Prostate gland (tissue), 2 donors: ENCODE results near the gene PRLHR. TPM values are rescaled to one million over a fixed set of nuclear protein-coding genes. Genes with fewer than 3 reads are reported as not detected.

Experiments used
- DNase-seq: peaks from one replicate; pipeline ENCODE4 v3.0.0-alpha.2; 2019; ENCODE audit warnings: low spot score
- H3K27ac ChIP-seq, 2 donors: fragments of 200-600 bp; sonication (generic); 2 replicates each; pipeline ENCODE4 v1.5.1; 2017 to 2019
- H3K27me3 ChIP-seq: fragments of 200-600 bp; sonication (generic); replicated peaks from 2 replicates; pipeline ENCODE4 v1.5.1; 2019; ENCODE audit not compliant: insufficient read depth
- H3K36me3 ChIP-seq, 2 donors: fragments of 200-600 bp; sonication (generic); 1 replicate in 1 of 2; 2 replicates in 1 of 2; pipeline versions ENCODE4 v1.5.1 to v1.8.1; 2017 to 2019
- H3K4me1 ChIP-seq: fragments of 200-600 bp; sonication (generic); replicated peaks from 2 replicates; pipeline ENCODE4 v1.5.1; 2019
- H3K4me3 ChIP-seq, 2 donors: fragments of 200-600 bp; sonication (generic); 2 replicates each; pipeline ENCODE4 v1.5.1; 2017 to 2019
- H3K9me3 ChIP-seq: fragments of 200-600 bp; sonication (generic); 2 replicates; pipeline ENCODE4 v1.5.1; 2017
- POLR2A ChIP-seq: fragments of 450-650 bp; IDR thresholded peaks from one replicate; pipeline ENCODE4 v1.6.1; 2016; ENCODE audit warnings: antibody characterized with exemption, mild to moderate bottlenecking
- POLR2AphosphoS5 ChIP-seq: sonication (generic); formaldehyde crosslinking; IDR thresholded peaks from one replicate; pipeline ENCODE4 v1.6.1; 2017; ENCODE audit warnings: antibody characterized with exemption
- WGBS: methylation state at CpG from one replicate; pipeline ENCODE4 v1.1.5; 2018; 5-methylcytosine and 5-hydroxymethylcytosine counted together
- intact Hi-C: fragments of 100-400 bp; cut with DNase I; formaldehyde crosslinking; loops from one replicate; pipeline ENCODE4 v1.14.2; 2022
- total RNA-seq, 2 donors: library from RNA; depleted of rRNA; stranded (reverse); fragments of >200 nt; gene quantifications; one replicate each; pipeline ENCODE4 v1.1.0, GENCODE V29; 2016
- TF ChIP-seq, protein P1 (sequence below), 4 experiments: fragments of 200-600 bp in 2 of 4; fragments of 450-650 bp in 2 of 4; sonication (generic) in 2 of 4; IDR thresholded peaks; 1 replicate in 3 of 4; 2 replicates in 1 of 4; pipeline ENCODE4 v1.5.1; 2016 to 2019; ENCODE audit warnings: antibody characterized with exemption in 4 of 4, mild to moderate bottlenecking in 2 of 4, moderate library complexity in 2 of 4

PRLHR gene
- not detected for total RNA-seq

DNA sequence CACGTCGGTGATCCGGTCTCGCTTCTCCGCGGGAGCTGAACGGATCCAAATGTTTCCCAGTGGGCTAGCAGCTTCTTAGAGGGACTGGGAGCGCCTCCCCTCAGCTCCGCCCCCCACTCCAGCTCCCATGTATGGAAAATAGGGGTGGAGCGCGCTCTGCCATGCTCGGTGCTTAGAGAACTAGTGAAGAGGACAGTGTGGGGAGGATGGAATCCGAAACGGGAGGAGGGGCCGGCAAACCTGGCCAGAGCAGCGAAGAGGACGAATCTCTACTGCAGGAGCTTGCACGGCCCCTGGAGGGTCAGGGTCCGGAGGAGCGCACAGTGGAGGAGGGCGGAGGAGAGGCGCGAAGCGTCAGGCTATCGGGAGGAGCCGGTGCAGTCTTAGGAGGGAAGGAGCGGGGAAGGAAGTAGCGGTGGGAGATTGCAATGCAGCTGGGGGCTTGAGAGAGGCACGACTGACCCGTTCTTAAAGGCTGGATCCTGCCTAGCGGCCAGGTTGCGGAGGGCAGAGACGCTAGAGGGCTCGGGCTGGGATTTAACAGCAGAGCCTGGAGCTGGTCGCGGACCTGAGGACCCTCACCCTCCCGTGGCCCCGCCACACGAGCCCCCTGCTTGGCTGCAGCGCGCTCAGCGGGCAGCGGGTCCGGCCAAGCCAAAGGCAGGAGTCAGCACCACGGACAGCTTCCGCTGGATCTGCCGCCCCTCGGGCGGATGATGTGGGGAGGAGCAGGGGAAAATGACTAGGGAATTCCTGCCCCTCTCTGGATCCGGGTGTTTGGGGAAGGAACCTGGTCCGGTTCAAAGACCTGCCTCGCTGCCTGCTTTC lies at the start of gene PRLHR:
PRLHR (minus strand) TSS at position 51 of the 828 bp plus-strand sequence. CDS start 404 bp downstream, outside the sequence.
- peaks cover 34% of the 10 kb centered on the region for H3K27me3 ChIP-seq

DNA sequence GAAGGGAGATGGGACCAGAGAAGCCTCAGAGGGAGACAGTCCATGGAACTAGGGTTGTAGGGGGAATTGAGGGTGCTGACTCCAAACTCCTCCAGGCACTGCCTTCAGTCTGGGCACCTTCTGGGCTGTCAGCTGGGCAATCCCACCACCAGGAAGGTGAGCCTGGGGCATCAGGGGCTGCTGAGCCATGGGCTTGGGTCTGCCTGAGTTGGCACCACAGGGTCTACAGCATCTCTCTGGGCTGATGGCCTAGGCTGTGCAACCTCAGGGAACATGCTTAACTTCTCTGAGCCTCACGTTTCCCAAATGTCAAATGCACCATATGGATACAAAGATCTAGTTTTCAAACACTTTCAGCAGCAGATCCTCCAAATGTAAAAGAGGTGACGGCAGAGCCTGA lies 46.8 kb upstream of the PRLHR start:
- H3K27me3 ChIP-seq, result no peaks in the 10 kb centered on the region
- no peak overlapping the region for H3K4me3 ChIP-seq
- no peaks in the 10 kb centered on the region for H3K4me1 ChIP-seq
- TF ChIP-seq, protein P1, sequence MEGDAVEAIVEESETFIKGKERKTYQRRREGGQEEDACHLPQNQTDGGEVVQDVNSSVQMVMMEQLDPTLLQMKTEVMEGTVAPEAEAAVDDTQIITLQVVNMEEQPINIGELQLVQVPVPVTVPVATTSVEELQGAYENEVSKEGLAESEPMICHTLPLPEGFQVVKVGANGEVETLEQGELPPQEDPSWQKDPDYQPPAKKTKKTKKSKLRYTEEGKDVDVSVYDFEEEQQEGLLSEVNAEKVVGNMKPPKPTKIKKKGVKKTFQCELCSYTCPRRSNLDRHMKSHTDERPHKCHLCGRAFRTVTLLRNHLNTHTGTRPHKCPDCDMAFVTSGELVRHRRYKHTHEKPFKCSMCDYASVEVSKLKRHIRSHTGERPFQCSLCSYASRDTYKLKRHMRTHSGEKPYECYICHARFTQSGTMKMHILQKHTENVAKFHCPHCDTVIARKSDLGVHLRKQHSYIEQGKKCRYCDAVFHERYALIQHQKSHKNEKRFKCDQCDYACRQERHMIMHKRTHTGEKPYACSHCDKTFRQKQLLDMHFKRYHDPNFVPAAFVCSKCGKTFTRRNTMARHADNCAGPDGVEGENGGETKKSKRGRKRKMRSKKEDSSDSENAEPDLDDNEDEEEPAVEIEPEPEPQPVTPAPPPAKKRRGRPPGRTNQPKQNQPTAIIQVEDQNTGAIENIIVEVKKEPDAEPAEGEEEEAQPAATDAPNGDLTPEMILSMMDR (IDR thresholded peaks at IDR 0.05), result no peak
- TF ChIP-seq POLR2AphosphoS5 (no peak), POLR2A (no peak)
- H3K27ac ChIP-seq, result no peak overlapping the region
- H3K9me3 ChIP-seq, result no peaks in the 10 kb centered on the region
- H3K36me3 ChIP-seq, result no peaks in the 10 kb centered on the region
- intact Hi-C loops, result no loop called here
- WGBS, result 88% methylated on average over 2 of the region's 2 CpGs
- no peak for DNase-seq

More for the DNA sequence above, at the start of gene PRLHR:
- intact Hi-C loops, result no loop called here
- Histone ChIP-seq H3K9me3 (no peaks in the 10 kb centered on the region), H3K36me3 (no peaks in the 10 kb centered on the region), H3K4me1 (no peaks in the 10 kb centered on the region), H3K4me3 (no peak within 1 kb of the TSS), H3K27ac (no peak within 1 kb of the TSS)
- DNase-seq, result no peak
- WGBS, result 5% methylated on average over 50 of the region's 52 CpGs
- TF ChIP-seq POLR2A (no peak), POLR2AphosphoS5 (no peak)
- TF ChIP-seq, protein P1 (IDR thresholded peaks at IDR 0.05), result no peak

DNA sequence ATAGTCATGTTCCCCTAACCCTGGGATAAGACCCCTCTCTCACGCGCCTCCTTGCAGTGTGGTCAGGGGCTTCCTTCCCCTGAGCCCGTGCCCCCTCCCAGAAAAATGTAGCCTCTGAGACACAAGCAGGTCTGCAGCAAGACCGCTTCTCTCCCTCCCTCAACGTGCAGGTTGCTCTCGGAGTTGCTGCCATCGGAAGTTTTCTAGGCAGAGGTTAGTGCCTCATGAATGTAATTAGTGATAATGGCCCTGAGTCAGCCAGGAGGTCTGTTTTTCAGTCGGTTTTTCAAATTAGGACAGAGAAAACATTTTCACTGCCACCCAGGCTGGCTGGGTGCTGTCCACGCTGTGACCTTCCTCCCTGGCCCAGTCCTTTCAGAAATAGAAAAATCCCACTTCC lies 43.2 kb upstream of the PRLHR start:
- TF ChIP-seq POLR2A (no peak), POLR2AphosphoS5 (no peak)
- TF ChIP-seq, protein P1 (IDR thresholded peaks at IDR 0.05), result no peak
- intact Hi-C loops, result no loop called here
- Histone ChIP-seq H3K4me1 (no peaks in the 10 kb centered on the region), H3K4me3 (no peak overlapping the region), H3K9me3 (no peaks in the 10 kb centered on the region), H3K27me3 (no peaks in the 10 kb centered on the region), H3K36me3 (no peaks in the 10 kb centered on the region), H3K27ac (no peak overlapping the region)
- 75% methylated on average over 9 of the region's 9 CpGs for WGBS
- no peak for DNase-seq

DNA sequence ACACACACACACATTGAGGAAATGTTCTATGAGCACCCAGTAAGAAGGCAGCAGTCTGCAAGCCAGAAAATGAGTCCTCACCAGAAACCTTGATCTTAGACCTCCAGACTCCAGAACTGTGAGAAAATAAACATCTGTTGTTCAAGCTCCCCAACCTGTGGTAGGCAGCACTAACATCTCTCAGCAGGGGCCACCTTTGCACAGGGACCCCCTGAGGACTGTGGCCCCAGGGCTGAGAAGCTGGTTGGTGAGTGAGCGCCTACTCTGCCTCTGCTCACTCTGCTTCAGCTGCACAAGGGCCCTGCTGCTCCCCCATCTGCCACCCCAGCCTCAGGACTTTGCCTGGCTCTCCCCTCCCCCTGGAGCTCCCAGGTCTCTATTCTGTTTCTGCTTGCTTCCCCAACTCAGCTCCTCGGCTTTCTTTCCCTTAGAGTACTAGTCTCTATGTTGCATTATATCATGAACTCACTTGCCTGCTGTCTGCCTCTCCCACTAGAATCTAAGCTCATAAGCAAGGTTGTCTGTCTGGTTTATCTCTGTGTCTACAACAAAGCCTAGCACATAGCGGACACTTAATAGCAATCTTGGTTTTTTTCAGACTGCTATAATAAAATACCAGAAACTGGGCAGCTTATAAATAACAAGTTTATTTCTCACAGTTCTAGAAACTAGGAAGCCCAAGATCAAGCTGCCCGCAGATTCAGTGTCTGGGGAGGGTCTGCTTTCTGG lies 40.4 kb upstream of the PRLHR start:
- Histone ChIP-seq H3K27ac (no peak overlapping the region), H3K36me3 (no peaks in the 10 kb centered on the region), H3K4me3 (no peak overlapping the region), H3K4me1 (no peaks in the 10 kb centered on the region), H3K27me3 (no peaks in the 10 kb centered on the region), H3K9me3 (no peaks in the 10 kb centered on the region)
- 79% methylated on average over 4 of the region's 4 CpGs for WGBS
- DNase-seq, result no peak
- TF ChIP-seq POLR2A (no peak), POLR2AphosphoS5 (no peak)
- TF ChIP-seq, protein P1 (IDR thresholded peaks at IDR 0.05), result no peak
- intact Hi-C loops, result no loop called here
